Measurements from ENCODE around the gene CFAP57.

CFAP57 gene

DNA sequence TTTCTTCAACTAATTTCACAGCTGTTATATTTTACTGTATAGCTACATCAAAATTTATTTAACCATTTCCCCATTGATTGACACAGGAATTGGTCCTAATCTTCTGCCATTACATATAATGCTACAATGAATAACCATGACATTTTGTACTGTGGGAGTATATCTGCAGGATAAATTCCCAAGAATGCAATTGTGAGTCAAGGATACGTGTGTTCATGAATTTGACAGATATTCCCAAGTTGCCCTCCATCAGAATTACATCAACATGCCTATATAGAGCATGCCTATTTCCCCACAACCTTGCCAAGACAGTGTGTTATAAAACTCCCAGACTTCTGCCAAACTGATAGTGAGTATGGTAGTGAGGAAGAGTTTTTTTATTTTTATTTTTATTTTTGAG, 125.9 kb downstream of the CFAP57 start:
- no peak for DNase-seq (ENCODE audit: low read depth, low spot score)

DNA sequence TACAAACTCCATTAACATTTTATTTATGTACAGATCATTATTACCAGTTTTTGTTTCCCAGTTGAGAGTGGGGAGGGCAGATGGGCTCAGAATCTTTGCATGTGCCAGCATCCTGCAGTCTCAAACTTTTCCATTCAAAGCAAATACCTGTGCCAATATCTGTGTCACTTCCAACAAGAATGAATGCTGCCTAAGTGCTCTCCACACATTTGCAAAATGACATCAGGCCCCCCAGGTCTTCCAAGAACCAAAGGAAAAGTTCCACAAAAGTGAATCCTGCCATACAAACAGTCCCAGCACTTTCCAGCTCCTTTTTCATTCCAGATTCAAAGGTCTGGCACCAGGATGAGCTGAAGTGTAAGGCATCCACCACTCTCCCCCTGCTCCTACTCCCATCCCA, 127.0 kb downstream of the CFAP57 start:
- DNase-seq (ENCODE audit: low read depth, low spot score) = no peak

DNA sequence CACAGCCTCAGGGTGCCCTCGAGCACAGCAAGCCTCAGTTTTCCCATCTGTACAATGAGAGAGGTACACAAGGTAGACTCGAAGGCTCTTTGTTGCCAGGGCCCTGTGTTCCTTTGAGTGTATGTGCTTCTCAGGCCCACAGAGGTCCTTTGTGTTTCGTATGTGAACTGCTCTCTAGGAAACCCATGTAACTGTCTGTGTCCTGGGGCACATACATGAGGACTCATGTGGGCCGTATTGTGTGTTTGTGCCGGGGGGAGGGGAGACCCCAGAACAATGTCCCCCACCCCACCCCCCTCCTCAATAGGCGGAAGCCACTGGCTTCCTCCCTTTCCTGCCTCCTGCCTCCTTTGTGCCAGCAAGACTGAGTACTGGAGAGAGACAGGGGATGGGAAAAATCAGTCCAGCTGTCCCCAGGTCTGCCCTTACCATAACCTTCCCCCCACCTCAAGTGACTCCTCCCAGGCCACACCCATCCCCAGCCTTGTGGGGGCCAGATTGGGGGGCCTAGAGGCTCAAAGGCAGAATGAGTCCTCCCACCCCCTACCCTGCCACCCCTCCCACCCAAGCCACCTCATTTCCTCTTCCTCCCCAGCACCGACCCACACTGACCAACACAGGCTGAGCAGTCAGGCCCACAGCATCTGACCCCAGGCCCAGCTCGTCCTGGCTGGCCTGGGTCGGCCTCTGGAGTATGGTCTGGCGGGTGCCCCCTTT, 128.4 kb downstream of the CFAP57 start, which contains the start of gene TIE1:
Gene TIE1, plus strand, starts transcription at position 605 of the 717 bp plus-strand sequence. Its CDS starts 90 bp downstream, at position 695.
- DNase-seq (ENCODE audit: low read depth, low spot score) = no peak

DNA sequence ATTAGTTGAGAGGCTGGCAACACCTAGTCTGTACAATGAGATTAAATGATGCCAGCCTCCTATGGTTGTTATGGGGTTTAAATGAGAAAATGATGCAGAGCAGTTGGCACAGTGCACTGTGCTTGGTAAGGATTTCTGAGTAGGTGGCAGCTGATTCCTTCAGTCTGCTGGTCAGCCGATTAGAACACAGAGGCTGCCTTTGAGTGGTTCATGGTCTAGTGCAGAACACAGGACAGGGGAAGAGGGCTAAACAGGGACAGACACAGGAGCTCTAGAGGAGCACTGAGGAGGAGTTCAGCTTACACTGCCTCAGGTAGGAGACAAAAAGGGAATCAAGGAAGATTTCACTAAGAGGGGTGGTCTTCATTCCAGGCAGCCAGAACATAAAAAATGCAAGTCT, 130.1 kb downstream of the CFAP57 start:
- no peak for DNase-seq (ENCODE audit: low read depth, low spot score)

DNA sequence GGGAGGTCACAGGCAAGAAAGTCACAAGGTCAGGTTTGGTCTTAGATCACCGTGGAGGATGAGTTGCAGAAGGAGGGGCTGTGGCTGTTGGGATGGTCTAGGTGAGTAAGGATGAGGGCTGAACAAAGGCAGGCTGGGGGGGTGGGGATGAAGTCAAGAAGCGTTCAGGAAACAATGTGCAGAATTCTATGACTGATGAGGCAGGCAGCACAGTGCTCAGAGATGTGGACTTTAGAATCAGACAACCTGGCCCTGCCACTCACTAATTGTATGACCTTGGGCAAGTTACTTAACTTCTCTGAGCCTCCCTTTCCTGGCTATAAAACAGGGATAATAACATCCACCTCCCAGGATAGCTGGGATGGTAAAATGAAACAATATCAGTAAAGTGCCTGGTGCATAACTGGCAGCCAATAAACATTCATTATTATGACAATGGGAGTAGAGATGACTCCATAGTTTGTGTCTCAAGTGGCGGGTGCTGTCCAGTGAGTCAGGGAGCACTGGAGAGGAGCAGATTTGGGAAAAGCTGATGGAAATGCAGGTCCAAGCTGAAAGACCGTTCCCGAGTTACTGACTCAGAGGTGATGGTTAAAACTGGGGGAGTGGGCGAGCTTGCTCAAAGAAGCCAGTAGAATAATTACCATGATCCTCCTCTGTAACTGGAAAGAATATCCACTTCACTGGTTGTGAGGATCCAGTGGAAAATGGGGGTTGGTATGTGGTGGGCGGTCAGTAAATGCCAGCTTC, 130.8 kb downstream of the CFAP57 start:
- no peak for DNase-seq (ENCODE audit: low read depth, low spot score)

DNA sequence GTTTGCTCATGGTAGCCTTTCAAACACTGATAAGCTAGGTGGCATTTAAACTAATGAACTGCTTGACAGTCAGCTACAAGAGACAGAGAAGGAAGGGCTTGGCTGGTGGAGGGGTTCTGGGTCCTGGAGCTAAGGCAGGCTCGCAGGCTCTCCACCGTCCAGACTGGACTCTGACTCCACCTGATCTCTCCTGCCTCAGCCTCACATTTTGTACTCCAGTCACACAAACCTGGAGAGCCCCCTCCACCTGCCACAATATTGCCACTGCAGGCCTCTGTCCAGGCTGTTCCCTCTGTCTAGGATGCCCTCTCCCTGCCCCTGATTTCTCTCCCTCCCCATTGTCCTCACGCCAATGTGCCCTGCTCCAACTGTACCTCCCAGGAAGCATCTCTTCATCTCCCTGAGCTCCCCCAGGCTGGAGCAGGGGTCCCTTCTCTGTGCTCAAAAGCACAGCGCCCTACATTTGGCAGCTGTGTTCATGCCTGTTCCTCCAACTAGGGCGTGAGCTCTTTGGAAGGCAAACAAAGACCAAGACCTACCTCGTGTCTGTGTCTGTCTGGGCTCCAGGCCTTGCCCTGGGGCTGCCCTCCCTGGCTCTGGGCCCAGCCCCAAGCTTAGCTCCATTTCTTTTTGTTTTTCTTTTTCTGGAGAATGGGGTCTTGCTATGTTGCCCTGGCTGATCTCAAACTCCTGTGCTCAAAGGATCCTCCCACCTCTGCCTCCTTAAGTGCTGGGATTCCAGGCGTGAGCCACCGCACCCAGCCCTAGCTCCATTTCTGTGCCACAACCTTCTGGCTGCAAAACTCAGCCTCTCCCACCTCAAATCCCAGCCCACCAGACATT, 131.6 kb downstream of the CFAP57 start:
- DNase-seq (ENCODE audit: low read depth, low spot score) = no peak
